ENCODE data around the gene OR10AD1.
A peak's percentile ranks its signal among the peaks of the same experiment; 100 is the strongest.
"Not testable (repeated sequence)": the region's sequence is repeated elsewhere in the genome, so short reads cannot be mapped to it uniquely, and the experiment has no call there.

The OR10AD1 gene

GRCh38 chr12:48203192-48203591 is at the start of gene OR10AD1:
Gene OR10AD1 (minus strand): TSS chr12:48203292. CDS start chr12:48203292, 0 bp downstream.
- Histone ChIP-seq H3K9me3 (peaks cover 2% of the 10 kb centered on the region), H3K4me3 (no peak within 1 kb of the TSS), H3K27me3 (ENCODE audit: low read depth) (peaks cover 7% of the 10 kb centered on the region), H3K36me3 (replicated peaks) (no peaks in the 10 kb centered on the region), H3K4me1 (peaks cover 7% of the 10 kb centered on the region)
- DNase-seq (ENCODE audit: low spot score in 2 of 2) = no peak
- in situ Hi-C loops (cut with MboI; ENCODE audit: low sequenced_read_pairs) = no loop called here

- DNase-seq (ENCODE audit: low spot score in 2 of 2) = no peak
- in situ Hi-C loops (cut with MboI; ENCODE audit: low sequenced_read_pairs) = no loop called here
- H3K36me3 ChIP-seq (replicated peaks) = no peaks in the 10 kb centered on the region
- H3K4me3 ChIP-seq = no peak overlapping the region
- H3K27me3 ChIP-seq (ENCODE audit: low read depth) = peaks cover 3% of the 10 kb centered on the region; the same call in 1 of the 2 replicates
- H3K4me1 ChIP-seq = no peaks in the 10 kb centered on the region
- no peaks in the 10 kb centered on the region for H3K9me3 ChIP-seq
These were observed 44.3 kb upstream of the OR10AD1 start for GRCh38 chr12:48247181-48247966.

GRCh38 chr12:48237162-48237561 is 34.1 kb upstream of the OR10AD1 start:
- H3K9me3 ChIP-seq = no peaks in the 10 kb centered on the region
- no peak for DNase-seq (ENCODE audit: low spot score in 2 of 2)
- H3K4me3 ChIP-seq = no peak overlapping the region
- H3K4me1 ChIP-seq = no peaks in the 10 kb centered on the region
- in situ Hi-C loops (cut with MboI; ENCODE audit: low sequenced_read_pairs) = no loop called here
- no peaks in the 10 kb centered on the region for H3K36me3 ChIP-seq (replicated peaks)
- H3K27me3 ChIP-seq (ENCODE audit: low read depth) = 0 out of 2 replicates have a peak, but pooled peaks cover 3% of the 10 kb centered on the region

GRCh38 chr12:48235796-48236333 is 32.8 kb upstream of the OR10AD1 start:
- no peak overlapping the region for H3K4me3 ChIP-seq
- no peaks in the 10 kb centered on the region for H3K9me3 ChIP-seq
- H3K4me1 ChIP-seq = no peaks in the 10 kb centered on the region
- 0 out of 2 replicates have a peak, but pooled peaks cover 3% of the 10 kb centered on the region for H3K27me3 ChIP-seq (ENCODE audit: low read depth)
- in situ Hi-C loops (cut with MboI; ENCODE audit: low sequenced_read_pairs) = no loop called here
- DNase-seq (ENCODE audit: low spot score in 2 of 2) = no peak
- no peaks in the 10 kb centered on the region for H3K36me3 ChIP-seq (replicated peaks)

GRCh38 chr12:48231169-48231958 is 28.3 kb upstream of the OR10AD1 start:
- H3K36me3 ChIP-seq (replicated peaks); DNase-seq (ENCODE audit: low spot score in 2 of 2); in situ Hi-C loops (cut with MboI; ENCODE audit: low sequenced_read_pairs); H3K4me1 ChIP-seq; H3K9me3 ChIP-seq; H3K4me3 ChIP-seq; H3K27me3 ChIP-seq (ENCODE audit: low read depth): not testable (repeated sequence)

- H3K9me3 ChIP-seq; DNase-seq (ENCODE audit: low spot score in 2 of 2); H3K36me3 ChIP-seq (replicated peaks); H3K27me3 ChIP-seq (ENCODE audit: low read depth); H3K4me3 ChIP-seq; H3K4me1 ChIP-seq; in situ Hi-C loops (cut with MboI; ENCODE audit: low sequenced_read_pairs): not testable (repeated sequence)
These were observed 21.4 kb upstream of the OR10AD1 start for GRCh38 chr12:48224533-48224932.

GRCh38 chr12:48221645-48222044 is 18.6 kb upstream of the OR10AD1 start:
- Histone ChIP-seq H3K27me3 (ENCODE audit: low read depth) (no peaks in the 10 kb centered on the region; the same call in 1 of the 2 replicates), H3K9me3 (no peaks in the 10 kb centered on the region), H3K4me1 (no peaks in the 10 kb centered on the region; the same call in 1 of the 2 replicates), H3K36me3 (replicated peaks) (no peaks in the 10 kb centered on the region), H3K4me3 (no peak overlapping the region)
- in situ Hi-C loops (cut with MboI; ENCODE audit: low sequenced_read_pairs) = no loop called here
- DNase-seq (ENCODE audit: low spot score in 2 of 2) = no peak

- no peaks in the 10 kb centered on the region; the same call in none of the 2 replicates for H3K27me3 ChIP-seq (ENCODE audit: low read depth)
- H3K4me1 ChIP-seq = no peaks in the 10 kb centered on the region; the same call in 1 of the 2 replicates
- H3K9me3 ChIP-seq = no peaks in the 10 kb centered on the region
- no peak overlapping the region for H3K4me3 ChIP-seq
- in situ Hi-C loops (cut with MboI; ENCODE audit: low sequenced_read_pairs) = no loop called here
- H3K36me3 ChIP-seq (replicated peaks) = no peaks in the 10 kb centered on the region
- DNase-seq (ENCODE audit: low spot score in 2 of 2) = no peak
These were observed 17.6 kb upstream of the OR10AD1 start for GRCh38 chr12:48220701-48221100.

- H3K9me3 ChIP-seq = no peaks in the 10 kb centered on the region
- H3K4me3 ChIP-seq = no peak overlapping the region
- DNase-seq (ENCODE audit: low spot score in 2 of 2) = peak in 1 of 2 experiments; percentile 14
- H3K36me3 ChIP-seq (replicated peaks) = no peaks in the 10 kb centered on the region
- in situ Hi-C loops (cut with MboI; ENCODE audit: low sequenced_read_pairs) = no loop called here
- H3K27me3 ChIP-seq (ENCODE audit: low read depth) = no peaks in the 10 kb centered on the region; the same call in none of the 2 replicates
- no peaks in the 10 kb centered on the region; the same call in 1 of the 2 replicates for H3K4me1 ChIP-seq
These were observed 16.5 kb upstream of the OR10AD1 start for GRCh38 chr12:48219631-48220030.

GRCh38 chr12:48216785-48217184 is 13.7 kb upstream of the OR10AD1 start:
- Histone ChIP-seq H3K27me3 (ENCODE audit: low read depth) (peaks cover 8% of the 10 kb centered on the region), H3K9me3 (no peaks in the 10 kb centered on the region), H3K36me3 (replicated peaks) (no peaks in the 10 kb centered on the region), H3K4me3 (no peak overlapping the region), H3K4me1 (no peaks in the 10 kb centered on the region; the same call in 1 of the 2 replicates)
- DNase-seq (ENCODE audit: low spot score in 2 of 2) = no peak
- in situ Hi-C loops (cut with MboI; ENCODE audit: low sequenced_read_pairs) = no loop called here

GRCh38 chr12:48209495-48209894 is 6.4 kb upstream of the OR10AD1 start:
- H3K4me1 ChIP-seq; DNase-seq (ENCODE audit: low spot score in 2 of 2); H3K27me3 ChIP-seq (ENCODE audit: low read depth); H3K9me3 ChIP-seq; H3K4me3 ChIP-seq; in situ Hi-C loops (cut with MboI; ENCODE audit: low sequenced_read_pairs); H3K36me3 ChIP-seq (replicated peaks): not testable (repeated sequence)

- in situ Hi-C loops (cut with MboI; ENCODE audit: low sequenced_read_pairs) = no loop called here
- Histone ChIP-seq H3K36me3 (replicated peaks) (no peaks in the 10 kb centered on the region), H3K4me3 (no peak overlapping the region), H3K4me1 (peaks cover 7% of the 10 kb centered on the region), H3K27me3 (ENCODE audit: low read depth) (peaks cover 7% of the 10 kb centered on the region), H3K9me3 (peaks cover 2% of the 10 kb centered on the region)
- DNase-seq (ENCODE audit: low spot score in 2 of 2) = no peak
These were observed 326 bp downstream of the OR10AD1 start for GRCh38 chr12:48202766-48203165.

GRCh38 chr12:48201516-48201915 is 1.6 kb downstream of the OR10AD1 start:
- no peak overlapping the region for H3K4me3 ChIP-seq
- H3K4me1 ChIP-seq = peaks cover 7% of the 10 kb centered on the region
- DNase-seq (ENCODE audit: low spot score in 2 of 2) = no peak
- peaks cover 2% of the 10 kb centered on the region for H3K9me3 ChIP-seq
- H3K36me3 ChIP-seq (replicated peaks) = no peaks in the 10 kb centered on the region
- peaks cover 7% of the 10 kb centered on the region for H3K27me3 ChIP-seq (ENCODE audit: low read depth)
- in situ Hi-C loops (cut with MboI; ENCODE audit: low sequenced_read_pairs) = no loop called here

- Histone ChIP-seq H3K36me3 (replicated peaks) (no peaks in the 10 kb centered on the region), H3K27me3 (ENCODE audit: low read depth) (peaks cover 7% of the 10 kb centered on the region), H3K9me3 (peaks cover under 1% of the 10 kb centered on the region; the same call in 1 of the 2 replicates), H3K4me1 (peaks cover 7% of the 10 kb centered on the region), H3K4me3 (no peak overlapping the region)
- in situ Hi-C loops (cut with MboI; ENCODE audit: low sequenced_read_pairs) = no loop called here
- DNase-seq (ENCODE audit: low spot score in 2 of 2) = no peak
These were observed 2.0 kb downstream of the OR10AD1 start for GRCh38 chr12:48201091-48201490.
